T1000 (cell line): Measurements from ENCODE around the gene SSUH2.

Source experiments
- DNase-seq: peaks from one replicate; lab custom pipeline; 2025; ENCODE audit warnings: mixed read lengths; lab: John Stamatoyannopoulos, UW

SSUH2 gene

GRCh38 chr3:8640223-8640622, 4.4 kb downstream of the SSUH2 start:
- DNase-seq: no peak

GRCh38 chr3:8639659-8640000, 5.0 kb downstream of the SSUH2 start:
- DNase-seq: no peak

GRCh38 chr3:8638994-8639658, 5.5 kb downstream of the SSUH2 start:
- DNase-seq: no peak

GRCh38 chr3:8637348-8637747, 7.2 kb downstream of the SSUH2 start:
- no peak for DNase-seq

DNA sequence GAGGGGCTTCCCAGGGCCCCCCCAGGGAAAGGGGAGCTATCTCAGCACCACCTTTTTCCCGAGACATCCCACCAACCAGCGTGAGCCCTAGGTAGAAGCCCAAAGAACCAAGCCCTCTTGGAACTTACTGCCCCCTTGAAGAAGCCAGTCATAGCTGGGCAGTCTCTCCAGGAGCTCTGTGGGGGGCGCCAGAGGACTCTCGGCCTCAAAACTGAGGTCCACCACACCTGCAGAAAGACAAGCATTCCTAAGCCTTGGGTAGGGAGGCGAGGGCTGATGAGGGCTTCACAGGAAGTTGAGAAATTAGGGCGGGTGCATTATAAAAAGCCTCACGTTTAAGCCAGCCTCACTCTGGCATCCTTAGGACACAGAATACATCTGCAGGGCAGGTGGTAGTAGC, 9.0 kb downstream of the SSUH2 start:
- no peak for DNase-seq

- no peak for DNase-seq
These were observed 9.5 kb downstream of the SSUH2 start for GRCh38 chr3:8635125-8635524.

DNA sequence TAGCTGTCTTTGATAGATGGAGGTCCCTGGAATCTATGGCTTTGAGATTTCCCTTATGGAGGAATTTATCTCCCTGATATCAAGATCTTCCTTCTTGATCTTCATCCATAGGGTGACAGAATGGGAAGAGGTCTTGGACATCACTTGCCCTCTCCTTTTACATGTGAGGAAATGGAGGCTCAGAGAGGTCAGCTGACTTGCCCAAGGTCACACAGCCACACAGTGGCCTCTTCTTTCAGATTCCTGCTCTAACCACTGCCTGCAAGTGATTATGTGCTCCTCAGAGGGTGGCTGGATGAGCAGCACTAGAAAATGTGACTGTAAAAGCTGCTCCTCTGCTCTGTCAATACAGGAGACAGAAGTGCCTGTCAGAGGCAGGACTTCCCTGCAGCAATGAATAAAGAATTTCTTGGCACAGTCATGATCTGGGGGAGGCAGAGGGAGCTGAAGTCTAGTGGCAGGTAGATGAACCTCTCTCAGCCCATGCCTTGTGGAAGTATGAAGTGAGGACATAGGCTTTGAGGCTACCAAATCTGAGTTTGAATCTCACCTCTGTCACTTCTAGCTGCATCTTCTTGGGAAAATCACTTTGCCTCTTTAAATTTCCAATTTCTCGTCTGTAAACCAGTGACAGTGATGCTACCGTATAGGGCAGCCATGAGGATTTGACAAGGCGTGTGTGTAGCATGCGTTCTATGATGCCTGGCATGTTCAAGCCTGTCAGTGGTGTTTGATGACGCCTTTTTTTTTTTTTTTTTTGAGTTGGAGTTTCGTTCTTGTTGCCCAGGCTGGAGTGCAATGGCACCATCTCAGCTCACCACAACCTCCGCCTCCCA, 12.0 kb downstream of the SSUH2 start:
- DNase-seq: no peak

- no peak for DNase-seq
These were observed 12.9 kb downstream of the SSUH2 start for GRCh38 chr3:8631661-8632060.

DNA sequence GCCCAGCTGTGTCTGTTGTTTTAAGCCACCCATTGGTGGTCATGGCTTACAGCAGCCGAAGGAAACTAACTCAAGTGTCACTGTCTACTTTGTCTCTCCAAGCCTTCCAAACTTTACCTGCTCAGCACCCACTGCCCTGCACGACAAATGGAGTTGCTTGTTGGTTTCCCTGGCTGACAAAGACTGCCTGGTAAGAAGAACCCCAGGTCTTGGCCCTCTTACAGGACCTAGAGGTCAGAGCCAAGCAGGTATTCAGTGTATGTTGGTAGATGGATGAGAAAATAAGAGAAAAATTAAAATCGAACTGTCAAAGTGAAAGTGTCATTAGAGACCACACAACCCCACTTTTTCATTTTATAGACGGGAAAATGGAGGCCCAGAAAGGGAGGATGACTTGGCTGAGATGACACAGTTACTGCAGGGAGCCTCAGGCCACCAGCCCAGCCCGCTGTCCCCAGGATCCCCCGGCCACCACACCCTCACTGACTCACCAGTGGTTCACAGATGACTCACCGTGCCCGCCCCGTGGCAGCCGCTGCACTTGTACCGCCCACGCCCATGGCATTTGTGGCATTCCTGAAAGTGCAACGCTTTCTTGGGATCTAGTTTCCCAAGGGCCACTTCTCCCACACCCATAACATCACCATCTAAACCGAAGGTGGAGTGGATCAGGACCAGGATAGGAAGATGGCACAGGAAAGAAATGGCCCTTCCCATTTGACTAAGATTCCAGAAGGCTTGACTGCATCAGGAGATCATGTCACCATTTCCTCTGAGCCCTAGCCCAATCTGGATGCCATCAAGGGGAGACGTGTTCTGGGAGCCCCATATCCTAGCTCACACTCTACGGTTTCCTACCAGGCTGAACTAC, 15.2 kb downstream of the SSUH2 start:
- DNase-seq: peak; percentile 87

DNA sequence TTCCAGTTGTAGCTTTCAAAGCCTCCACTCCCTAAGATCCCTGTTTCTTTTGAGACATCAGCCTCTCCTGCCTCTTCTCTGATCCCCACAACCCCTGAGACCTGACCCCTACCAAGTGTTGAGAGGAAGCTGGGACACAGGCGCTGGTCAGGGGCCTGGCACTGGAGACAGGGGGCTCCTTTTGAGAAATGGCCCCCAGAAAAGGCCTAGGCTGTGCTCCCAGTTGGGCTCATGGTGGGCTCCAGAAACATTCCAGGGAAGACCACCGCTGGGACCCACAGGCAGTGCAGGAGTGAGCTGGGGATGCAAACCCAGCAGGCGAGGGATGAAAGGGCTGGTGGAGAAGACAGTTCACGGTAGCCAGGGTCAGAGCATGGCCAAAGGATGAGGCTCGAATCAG, 16.6 kb downstream of the SSUH2 start:
- DNase-seq: no peak

- no peak for DNase-seq
These were observed 17.2 kb downstream of the SSUH2 start for GRCh38 chr3:8627201-8627940.

DNA sequence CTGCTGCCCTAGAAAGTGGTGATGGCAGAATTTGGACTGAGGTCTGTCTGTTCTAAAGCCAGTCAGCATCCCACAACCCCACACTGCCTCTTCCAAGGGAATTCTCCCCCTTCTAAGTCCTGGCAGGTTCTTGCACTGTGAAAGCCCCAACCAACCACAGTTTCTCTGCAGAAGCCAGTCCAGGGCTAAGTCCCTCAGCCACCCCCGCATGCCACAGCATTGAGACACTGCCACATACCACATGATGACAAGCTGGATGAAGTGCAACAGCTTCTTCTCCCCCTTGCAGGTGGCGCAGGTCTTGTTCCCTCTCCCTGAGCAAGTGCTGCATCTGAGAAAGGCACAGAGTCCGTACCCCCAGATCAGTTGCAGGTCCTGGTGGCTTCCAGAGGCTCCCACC, 18.6 kb downstream of the SSUH2 start:
- DNase-seq: no peak

- no peak for DNase-seq
These were observed 20.0 kb downstream of the SSUH2 start for GRCh38 chr3:8624612-8625011.

GRCh38 chr3:8623741-8624140, 20.9 kb downstream of the SSUH2 start:
- no peak for DNase-seq

GRCh38 chr3:8622873-8623691, 21.5 kb downstream of the SSUH2 start:
- peak; percentile 71 for DNase-seq

- DNase-seq: peak; percentile 16
These were observed 22.7 kb downstream of the SSUH2 start for GRCh38 chr3:8621872-8622271.

- no peak for DNase-seq
These were observed 23.5 kb downstream of the SSUH2 start for GRCh38 chr3:8621141-8621540.

DNA sequence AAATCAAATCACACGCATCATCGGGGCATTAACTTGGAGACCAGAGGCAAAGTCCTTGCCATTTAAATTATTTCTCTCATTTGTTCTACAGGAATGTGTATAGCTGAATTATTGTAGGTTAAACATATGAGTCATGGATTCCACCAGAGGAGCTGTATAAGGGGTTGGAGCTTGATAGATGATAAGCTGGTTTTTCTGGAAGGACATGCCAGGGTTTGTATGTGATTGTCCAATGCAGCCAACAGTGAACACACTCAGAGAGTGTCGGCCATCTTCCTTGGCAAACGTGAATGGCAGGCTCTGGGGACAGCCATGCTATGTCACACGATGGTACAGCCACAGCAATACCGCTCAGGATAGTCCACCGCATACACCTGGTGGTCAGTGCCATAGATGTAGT, 25.1 kb downstream of the SSUH2 start:
- DNase-seq: no peak

- no peak for DNase-seq
These were observed 25.6 kb downstream of the SSUH2 start for GRCh38 chr3:8618950-8619349.

DNA sequence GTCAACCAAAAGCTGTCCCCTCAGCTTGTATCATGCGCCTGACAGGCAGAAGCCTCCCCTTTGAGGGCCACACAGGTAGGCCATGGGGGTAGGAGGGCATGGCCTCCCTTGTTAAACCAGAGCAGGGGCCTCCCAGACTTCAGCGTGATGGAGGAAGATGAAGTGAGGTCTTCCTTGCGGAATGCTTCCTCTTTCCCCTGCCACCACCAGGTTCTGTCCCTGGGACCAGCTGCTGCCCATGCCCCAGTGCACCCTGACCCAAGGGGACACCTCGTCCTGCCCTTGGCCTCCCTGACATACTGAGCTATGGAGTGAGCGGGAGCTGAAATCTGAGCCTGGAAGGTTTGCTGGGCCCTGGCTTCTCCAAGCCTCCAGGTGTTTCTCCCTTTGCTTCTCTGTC, 26.7 kb downstream of the SSUH2 start:
- DNase-seq: no peak

GRCh38 chr3:8610951-8611350, 33.6 kb downstream of the SSUH2 start:
- DNase-seq: no peak
